GM20000 (cell line): ENCODE data around the gene ZYX.
"Not testable (repeated sequence)": the region's sequence is repeated elsewhere in the genome, so short reads cannot be mapped to it uniquely, and the experiment has no call there.

ENCODE experiments used
- DNase-seq: peaks from one replicate; pipeline ENCODE4 v3.0.0; 2012; ENCODE audit warnings: low spot score
- CTCF ChIP-seq: IDR thresholded peaks from 2 replicates; pipeline ENCODE4 v1.5.1; 2012; ENCODE audit warnings: mild to moderate bottlenecking, control low read depth; ENCODE audit errors: extremely low read depth, missing control alignments

ZYX gene

GRCh38 chr7:143391462-143392404 is 10.6 kb downstream of the ZYX start:
- TF ChIP-seq CTCF: no peak
- DNase-seq: no peak

- DNase-seq: not testable (repeated sequence)
Observed at GRCh38 chr7:143392427-143392826, 11.3 kb downstream of the ZYX start.

- DNase-seq: no peak
- no peak for TF ChIP-seq CTCF
Observed at GRCh38 chr7:143392875-143393266, 11.7 kb downstream of the ZYX start.

GRCh38 chr7:143393267-143394041 is 12.3 kb downstream of the ZYX start:
- no peak for TF ChIP-seq CTCF
- no peak for DNase-seq

- DNase-seq: no peak
- no peak for TF ChIP-seq CTCF
Observed at GRCh38 chr7:143394068-143394467, 12.9 kb downstream of the ZYX start.

- no peak for TF ChIP-seq CTCF
- no peak for DNase-seq
Observed at GRCh38 chr7:143394777-143395176, 13.6 kb downstream of the ZYX start.

- TF ChIP-seq CTCF: no peak
- DNase-seq: no peak
Observed at GRCh38 chr7:143395187-143396149, 14.3 kb downstream of the ZYX start.
